Colonic mucosa (tissue), 4 donors: ENCODE data around the gene DSCAML1. TPM values are rescaled to one million over a fixed set of nuclear protein-coding genes. Genes with fewer than 3 reads are reported as not detected.

ENCODE experiments used
- DNase-seq: peaks from one replicate; pipeline ENCODE4 v3.0.0-alpha.2; 2020
- H3K27ac ChIP-seq: fragments of 200-600 bp; one replicate; pipeline ENCODE4 v1.8.0; 2021
- H3K27me3 ChIP-seq: fragments of 200-600 bp; one replicate; pipeline ENCODE4 v1.8.0; 2021
- H3K36me3 ChIP-seq: fragments of 200-600 bp; one replicate; pipeline ENCODE4 v1.8.0; 2021
- H3K4me1 ChIP-seq: fragments of 200-600 bp; one replicate; pipeline ENCODE4 v1.8.0; 2021; ENCODE audit warnings: mild to moderate bottlenecking
- H3K4me3 ChIP-seq: fragments of 200-600 bp; one replicate; pipeline ENCODE4 v1.8.0; 2021
- H3K9ac ChIP-seq, 2 donors: one replicate each; pipeline ENCODE4 v1.7.0; 2013; ENCODE audit warnings: control low read depth in 2 of 2, low read depth in 2 of 2, low read length in 2 of 2
- H3K9me3 ChIP-seq: fragments of 200-600 bp; one replicate; pipeline ENCODE4 v1.8.0; 2021
- CTCF ChIP-seq: fragments of 200-600 bp; IDR thresholded peaks from one replicate; pipeline ENCODE4 v1.8.0; 2022; ENCODE audit warnings: antibody characterized with exemption, mild to moderate bottlenecking
- intact Hi-C: fragments of 100-400 bp; cut with DNase I; formaldehyde crosslinking; loops from one replicate; pipeline ENCODE4 v1.14.1; 2022
- total RNA-seq, 2 donors: library from RNA; stranded (reverse); fragmentation: NEBNext Ultra II Directional in 1 of 2; extraction: Animal tissue kit (Norgen Biotek cat#: 25700) in 1 of 2; gene quantifications; one replicate each; pipeline ENCODE4 v1.2.1, GENCODE V29; 2021
- donor health status: healthy.
- donor health status: DM: no; HTN: no; CAD: no.
- donor health status: DM: no; HTN: no; CAD: no.

DSCAML1 gene
- total RNA-seq, 2 donors from 2014 or later = 1.2 to 4.3 TPM

DNA sequence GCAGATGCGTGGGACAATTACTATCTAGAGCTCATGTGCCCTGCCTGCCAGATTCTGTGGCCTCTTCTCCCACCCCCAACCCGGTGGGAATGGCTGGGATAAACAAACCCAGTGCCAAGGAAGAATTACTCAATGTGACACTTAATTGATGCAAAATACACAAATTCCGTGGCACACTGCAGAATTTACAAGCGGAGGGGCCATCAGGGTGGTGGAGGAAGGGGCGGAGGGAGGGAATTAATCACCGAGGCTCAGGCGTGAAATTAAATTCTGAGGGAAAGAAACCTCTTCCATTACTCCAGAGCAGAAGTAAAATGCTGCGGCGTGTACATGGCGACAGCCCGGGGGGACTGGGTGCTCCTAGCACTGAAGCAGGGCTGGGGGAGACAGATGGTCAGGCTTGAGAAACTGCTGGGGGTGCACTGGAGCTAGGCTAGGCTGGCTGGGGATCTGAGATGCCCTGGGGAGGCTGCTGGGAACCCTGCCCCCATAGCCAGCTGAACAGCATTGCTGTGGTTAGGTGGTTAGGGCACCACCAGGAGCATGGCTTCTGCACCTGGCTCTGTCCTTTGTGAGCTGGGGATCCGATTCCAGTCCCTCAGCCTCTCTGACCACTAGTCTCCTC is 268.8 kb downstream of the DSCAML1 start:
- no peaks in the 10 kb centered on the region for H3K27me3 ChIP-seq
- TF ChIP-seq CTCF = no peak
- no peaks in the 10 kb centered on the region for H3K4me1 ChIP-seq
- no peak overlapping the region for H3K27ac ChIP-seq
- H3K4me3 ChIP-seq = no peak overlapping the region
- intact Hi-C loops = no loop called here
- no peak overlapping the region for H3K9ac ChIP-seq
- no peaks in the 10 kb centered on the region for H3K9me3 ChIP-seq
- no peaks in the 10 kb centered on the region for H3K36me3 ChIP-seq
- no peak for DNase-seq

DNA sequence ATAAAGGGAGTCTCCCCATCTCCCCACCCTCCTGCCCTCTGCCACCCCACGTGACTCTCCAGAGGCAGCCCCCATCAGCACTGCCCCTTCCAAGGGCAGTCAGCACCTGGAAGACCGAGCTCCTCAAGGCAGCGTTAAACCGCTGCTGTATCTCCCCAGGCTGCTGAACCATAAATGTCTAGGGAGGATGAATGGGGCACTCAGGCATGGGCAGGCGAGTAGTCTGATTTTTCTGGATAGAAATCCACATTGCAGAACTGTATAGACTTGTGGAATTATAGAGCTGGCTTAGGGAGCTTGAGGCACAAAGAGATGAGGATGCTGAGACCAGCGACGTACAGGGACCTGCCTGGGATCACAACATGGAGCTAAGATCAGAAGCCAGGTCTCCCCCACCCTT is 269.7 kb downstream of the DSCAML1 start:
- no peaks in the 10 kb centered on the region for H3K9me3 ChIP-seq
- H3K4me3 ChIP-seq = no peak overlapping the region
- H3K36me3 ChIP-seq = no peaks in the 10 kb centered on the region
- no peaks in the 10 kb centered on the region for H3K27me3 ChIP-seq
- TF ChIP-seq CTCF = no peak
- no peak overlapping the region for H3K9ac ChIP-seq
- H3K4me1 ChIP-seq = no peaks in the 10 kb centered on the region
- no peak overlapping the region for H3K27ac ChIP-seq
- intact Hi-C loops = no loop called here
- DNase-seq = no peak

- H3K27me3 ChIP-seq = no peaks in the 10 kb centered on the region
- H3K4me3 ChIP-seq = no peak overlapping the region
- TF ChIP-seq CTCF = no peak
- no peak overlapping the region for H3K9ac ChIP-seq
- H3K4me1 ChIP-seq = no peaks in the 10 kb centered on the region
- intact Hi-C loops = no loop called here
- H3K9me3 ChIP-seq = no peaks in the 10 kb centered on the region
- DNase-seq = no peak
- H3K36me3 ChIP-seq = no peaks in the 10 kb centered on the region
- no peak overlapping the region for H3K27ac ChIP-seq
Observed at GRCh38 chr11:117525866-117526542, 271.0 kb downstream of the DSCAML1 start.

DNA sequence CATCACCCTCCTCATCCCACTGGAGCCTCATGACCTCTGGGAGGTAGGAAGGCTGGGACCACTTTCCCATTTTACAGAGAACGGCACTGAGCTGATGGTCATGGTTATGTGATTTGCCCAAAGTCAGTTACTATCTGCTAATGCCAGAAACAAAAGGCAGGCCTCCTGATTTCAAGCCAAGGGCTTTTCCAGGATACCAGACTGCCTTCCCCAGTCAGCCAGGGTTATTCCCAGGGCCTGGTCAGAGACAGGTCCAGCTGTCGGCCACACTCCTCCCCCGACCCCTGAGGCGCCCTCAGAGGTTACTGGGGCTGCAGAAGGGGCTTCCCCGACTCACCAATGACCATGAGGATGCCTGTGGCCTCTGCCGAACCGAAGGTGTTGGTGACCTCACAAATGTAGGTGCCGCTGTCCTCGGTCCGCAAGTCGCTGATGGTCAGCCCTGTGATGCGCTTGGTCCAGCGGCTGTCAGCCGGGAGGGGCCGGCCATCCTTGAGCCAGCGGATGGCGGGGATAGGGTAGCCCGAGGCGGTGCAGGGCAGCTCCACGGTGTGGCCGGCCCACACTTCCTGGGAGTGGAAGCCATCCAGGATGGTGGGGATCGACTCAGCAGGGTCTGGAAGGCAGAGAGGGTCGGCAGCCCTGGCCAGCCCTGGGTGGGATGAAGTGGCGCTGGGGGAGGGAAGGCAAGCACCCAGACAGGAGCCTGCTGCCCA is 272.4 kb downstream of the DSCAML1 start:
- no peak for DNase-seq
- H3K36me3 ChIP-seq = no peaks in the 10 kb centered on the region
- H3K27ac ChIP-seq = no peak overlapping the region
- intact Hi-C loops = no loop called here
- TF ChIP-seq CTCF = no peak
- no peaks in the 10 kb centered on the region for H3K27me3 ChIP-seq
- no peak overlapping the region for H3K9ac ChIP-seq
- H3K4me3 ChIP-seq = no peak overlapping the region
- no peaks in the 10 kb centered on the region for H3K9me3 ChIP-seq
- H3K4me1 ChIP-seq = no peaks in the 10 kb centered on the region

GRCh38 chr11:117523680-117524079 is 273.3 kb downstream of the DSCAML1 start:
- Histone ChIP-seq H3K9me3 (no peaks in the 10 kb centered on the region), H3K4me3 (no peak overlapping the region), H3K9ac (no peak overlapping the region), H3K27me3 (no peaks in the 10 kb centered on the region), H3K36me3 (no peaks in the 10 kb centered on the region), H3K27ac (no peak overlapping the region), H3K4me1 (no peaks in the 10 kb centered on the region)
- no peak for DNase-seq
- TF ChIP-seq CTCF = no peak
- intact Hi-C loops = no loop called here
